NT2/D1 (cell line): ENCODE results near the gene ALDH1L2.

Experiments used
- DNase-seq: peaks from one replicate; pipeline ENCODE4 v3.0.0-alpha.2; 2011; ENCODE audit warnings: low read depth, low spot score
- H3K27me3 ChIP-seq: 2 replicates; pipeline ENCODE4 v1.6.0; 2011; ENCODE audit warnings: mild to moderate bottlenecking; ENCODE audit not compliant: insufficient read length, insufficient read depth
- H3K36me3 ChIP-seq: 2 replicates; pipeline ENCODE4 v1.6.1; 2011; ENCODE audit warnings: mild to moderate bottlenecking, low read length, mixed read lengths; ENCODE audit not compliant: insufficient read depth, insufficient read length
- H3K4me1 ChIP-seq: 2 replicates; pipeline ENCODE4 v1.5.1; 2011; ENCODE audit not compliant: insufficient read depth, insufficient read length
- H3K4me3 ChIP-seq: 2 replicates; pipeline ENCODE4 v1.5.1; 2011; ENCODE audit warnings: low read depth; ENCODE audit not compliant: insufficient read length
- H3K9ac ChIP-seq: 2 replicates; pipeline ENCODE4 v1.6.0; 2011; ENCODE audit warnings: low read depth; ENCODE audit not compliant: insufficient read length
- H3K9me3 ChIP-seq: 2 replicates; pipeline ENCODE4 v1.5.1; 2011; ENCODE audit warnings: mild to moderate bottlenecking, low read length; ENCODE audit not compliant: insufficient read depth
- SUZ12 ChIP-seq: IDR thresholded peaks from 2 replicates; pipeline ENCODE4 v1.6.1; 2011; ENCODE audit not compliant: insufficient read length, insufficient read depth; ENCODE audit errors: extremely low read depth
- YY1 ChIP-seq: IDR thresholded peaks from 2 replicates; pipeline ENCODE4 v1.6.1; 2011; ENCODE audit not compliant: insufficient read length, insufficient read depth
- ZNF274 ChIP-seq: IDR thresholded peaks from 2 replicates; pipeline ENCODE4 v1.6.1; 2011; ENCODE audit warnings: mild to moderate bottlenecking, low read depth, low read length

ALDH1L2 gene

GRCh38 chr12:105030820-105031807, 53.1 kb downstream of the ALDH1L2 start:
- H3K36me3 ChIP-seq, result peaks cover 3% of the 10 kb centered on the region

GRCh38 chr12:105026411-105026810, 57.8 kb downstream of the ALDH1L2 start:
- Histone ChIP-seq H3K4me1 (no peaks in the 10 kb centered on the region), H3K9me3 (no peaks in the 10 kb centered on the region), H3K9ac (no peak overlapping the region), H3K36me3 (peaks cover 5% of the 10 kb centered on the region), H3K4me3 (no peak overlapping the region), H3K27me3 (no peaks in the 10 kb centered on the region)
- TF ChIP-seq SUZ12 (no peak), ZNF274 (no peak), YY1 (no peak)
- DNase-seq, result no peak

More at GRCh38 chr12:105030820-105031807, 53.1 kb downstream of the ALDH1L2 start:
- Histone ChIP-seq H3K4me3 (no peak overlapping the region), H3K9me3 (no peaks in the 10 kb centered on the region), H3K4me1 (no peaks in the 10 kb centered on the region), H3K27me3 (no peaks in the 10 kb centered on the region), H3K9ac (no peak overlapping the region)
- no peak for DNase-seq
- no peak for TF ChIP-seq YY1
- TF ChIP-seq SUZ12, result no peak
- TF ChIP-seq ZNF274, result no peak

GRCh38 chr12:105025890-105026289, 58.4 kb downstream of the ALDH1L2 start:
- Histone ChIP-seq H3K4me1 (no peaks in the 10 kb centered on the region), H3K9me3 (no peaks in the 10 kb centered on the region), H3K27me3 (no peaks in the 10 kb centered on the region), H3K36me3 (peaks cover 5% of the 10 kb centered on the region), H3K9ac (no peak overlapping the region), H3K4me3 (no peak overlapping the region)
- TF ChIP-seq YY1 (no peak), ZNF274 (no peak), SUZ12 (no peak)
- no peak for DNase-seq

GRCh38 chr12:105024928-105025327, 59.3 kb downstream of the ALDH1L2 start:
- H3K9me3 ChIP-seq, result no peaks in the 10 kb centered on the region
- no peak for DNase-seq
- H3K4me3 ChIP-seq, result no peak overlapping the region
- no peaks in the 10 kb centered on the region for H3K27me3 ChIP-seq
- no peak overlapping the region for H3K9ac ChIP-seq
- peaks cover 9% of the 10 kb centered on the region for H3K36me3 ChIP-seq
- no peaks in the 10 kb centered on the region for H3K4me1 ChIP-seq
- TF ChIP-seq ZNF274 (no peak), YY1 (no peak), SUZ12 (no peak)

- Histone ChIP-seq H3K27me3 (no peaks in the 10 kb centered on the region), H3K4me3 (no peak overlapping the region), H3K9me3 (no peaks in the 10 kb centered on the region), H3K4me1 (no peaks in the 10 kb centered on the region), H3K9ac (no peak overlapping the region), H3K36me3 (peaks cover 28% of the 10 kb centered on the region)
- DNase-seq, result no peak
- TF ChIP-seq SUZ12, result no peak
- no peak for TF ChIP-seq ZNF274
- TF ChIP-seq YY1, result no peak
Observed at GRCh38 chr12:105020241-105020962, 63.9 kb downstream of the ALDH1L2 start.

GRCh38 chr12:105018776-105019175, 65.5 kb downstream of the ALDH1L2 start:
- no peak for DNase-seq
- Histone ChIP-seq H3K9ac (no peak overlapping the region), H3K36me3 (peaks cover 40% of the 10 kb centered on the region), H3K4me1 (no peaks in the 10 kb centered on the region), H3K9me3 (no peaks in the 10 kb centered on the region), H3K4me3 (no peak overlapping the region), H3K27me3 (no peaks in the 10 kb centered on the region)
- TF ChIP-seq ZNF274, result no peak
- TF ChIP-seq YY1, result no peak
- no peak for TF ChIP-seq SUZ12

GRCh38 chr12:105018012-105018411, 66.2 kb downstream of the ALDH1L2 start:
- peaks cover 45% of the 10 kb centered on the region for H3K36me3 ChIP-seq
- H3K27me3 ChIP-seq, result no peaks in the 10 kb centered on the region
- no peak overlapping the region for H3K4me3 ChIP-seq
- H3K9ac ChIP-seq, result no peak overlapping the region
- no peaks in the 10 kb centered on the region for H3K4me1 ChIP-seq
- no peak for TF ChIP-seq YY1
- TF ChIP-seq ZNF274, result no peak
- no peak for TF ChIP-seq SUZ12
- no peaks in the 10 kb centered on the region; the same call in 1 of the 2 replicates for H3K9me3 ChIP-seq
- DNase-seq, result no peak
